Lower leg skin (tissue), 4 donors: ENCODE measurements around the gene CREB1. TPM values are rescaled to one million over a fixed set of nuclear protein-coding genes. Genes with fewer than 3 reads are reported as not detected.

Experiments
- DNase-seq, 2 donors: peaks; one replicate each; pipeline ENCODE4 v3.0.0-alpha.2; 2019; ENCODE audit warnings: low spot score in 2 of 2
- H3K4me3 ChIP-seq: fragments of 200-600 bp; sonication (generic); 2 replicates; pipeline ENCODE4 v1.5.1; 2017; ENCODE audit warnings: mild to moderate bottlenecking, low read depth; ENCODE audit not compliant: poor library complexity, severe bottlenecking
- POLR2A ChIP-seq, 2 donors: fragments of 450-650 bp; IDR thresholded peaks; one replicate each; pipeline ENCODE4 v1.6.1; 2016 to 2017; ENCODE audit warnings: antibody characterized with exemption in 2 of 2, mild to moderate bottlenecking in 1 of 2, moderate library complexity in 1 of 2
- WGBS, 2 donors: methylation state at CpG; one replicate each; pipeline ENCODE4 v1.1.5; 2018; 5-methylcytosine and 5-hydroxymethylcytosine counted together
- intact Hi-C: fragments of 100-400 bp; cut with DNase I; formaldehyde crosslinking; loops from one replicate; pipeline ENCODE4 v1.15.0; 2023; ENCODE audit warnings: low total_unique reads
- total RNA-seq, 4 donors: library from RNA; depleted of rRNA; stranded (reverse); fragments of >200 nt; gene quantifications; one replicate each; pipeline ENCODE4 v1.1.0, GENCODE V29; 2016
- TF ChIP-seq, protein P1 (sequence below), 3 donors: fragments of 450-650 bp; IDR thresholded peaks; one replicate each; pipeline ENCODE4 v1.5.1; 2016; ENCODE audit warnings: antibody characterized with exemption in 3 of 3, mild to moderate bottlenecking in 3 of 3, moderate library complexity in 2 of 3

Gene CREB1
- total RNA-seq, 4 donors from 2014 or later, result 31.9 to 73.0 (median 46.9) TPM

DNA sequence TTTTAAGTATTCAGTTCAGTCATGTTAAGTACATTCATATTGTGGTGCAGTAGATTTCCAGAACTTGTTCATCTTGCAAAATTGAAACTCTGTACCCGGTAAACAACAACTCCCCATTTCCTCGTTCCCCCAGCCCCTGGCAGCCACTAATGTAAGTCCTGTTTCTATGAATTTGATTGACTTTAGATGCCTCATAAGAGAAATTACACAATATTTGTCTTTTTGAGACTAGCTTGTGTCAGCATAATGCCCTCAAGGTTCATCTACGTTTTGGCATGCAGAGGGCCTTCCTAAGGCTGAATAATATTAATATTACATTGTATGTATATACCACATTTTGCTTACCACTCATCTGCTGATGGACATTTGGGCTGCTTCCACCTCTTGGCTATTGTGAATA, 64.5 kb downstream of the CREB1 start:
- DNase-seq, result no peak
- intact Hi-C loops, result no loop called here
- no peak overlapping the region for H3K4me3 ChIP-seq
- TF ChIP-seq, protein P1, sequence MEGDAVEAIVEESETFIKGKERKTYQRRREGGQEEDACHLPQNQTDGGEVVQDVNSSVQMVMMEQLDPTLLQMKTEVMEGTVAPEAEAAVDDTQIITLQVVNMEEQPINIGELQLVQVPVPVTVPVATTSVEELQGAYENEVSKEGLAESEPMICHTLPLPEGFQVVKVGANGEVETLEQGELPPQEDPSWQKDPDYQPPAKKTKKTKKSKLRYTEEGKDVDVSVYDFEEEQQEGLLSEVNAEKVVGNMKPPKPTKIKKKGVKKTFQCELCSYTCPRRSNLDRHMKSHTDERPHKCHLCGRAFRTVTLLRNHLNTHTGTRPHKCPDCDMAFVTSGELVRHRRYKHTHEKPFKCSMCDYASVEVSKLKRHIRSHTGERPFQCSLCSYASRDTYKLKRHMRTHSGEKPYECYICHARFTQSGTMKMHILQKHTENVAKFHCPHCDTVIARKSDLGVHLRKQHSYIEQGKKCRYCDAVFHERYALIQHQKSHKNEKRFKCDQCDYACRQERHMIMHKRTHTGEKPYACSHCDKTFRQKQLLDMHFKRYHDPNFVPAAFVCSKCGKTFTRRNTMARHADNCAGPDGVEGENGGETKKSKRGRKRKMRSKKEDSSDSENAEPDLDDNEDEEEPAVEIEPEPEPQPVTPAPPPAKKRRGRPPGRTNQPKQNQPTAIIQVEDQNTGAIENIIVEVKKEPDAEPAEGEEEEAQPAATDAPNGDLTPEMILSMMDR (IDR thresholded peaks at IDR 0.05), result no peak
- no peak for TF ChIP-seq POLR2A (IDR thresholded peaks at IDR 0.05)
- WGBS, 2 donors, result 70 to 72% methylated on average over 3 of the region's 3 CpGs

DNA sequence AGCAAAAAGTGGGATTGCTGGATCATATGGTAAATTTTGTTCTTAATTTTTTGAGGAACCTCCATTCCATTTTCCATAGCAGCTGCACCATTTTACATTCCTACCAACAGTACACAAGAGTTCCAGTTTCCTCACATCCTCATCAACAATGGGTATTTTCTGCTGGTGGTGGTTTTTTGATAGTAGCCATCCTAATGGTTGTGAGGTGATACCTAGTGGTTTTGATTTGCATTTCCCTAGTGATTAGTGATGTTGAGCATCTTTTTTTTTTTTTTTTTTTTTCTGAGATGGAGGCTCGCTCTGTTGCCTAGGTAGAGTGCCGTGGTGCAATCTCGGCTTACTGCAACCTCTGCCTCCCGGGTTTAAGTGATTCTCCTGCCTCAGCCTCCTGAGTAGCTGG, 65.0 kb downstream of the CREB1 start:
- 97 to 98% methylated on average over 4 of the region's 4 CpGs for WGBS, 2 donors
- intact Hi-C loops, result no loop called here
- no peak overlapping the region for H3K4me3 ChIP-seq
- no peak for TF ChIP-seq POLR2A (IDR thresholded peaks at IDR 0.05)
- TF ChIP-seq, protein P1 (IDR thresholded peaks at IDR 0.05), result no peak
- no peak for DNase-seq

DNA sequence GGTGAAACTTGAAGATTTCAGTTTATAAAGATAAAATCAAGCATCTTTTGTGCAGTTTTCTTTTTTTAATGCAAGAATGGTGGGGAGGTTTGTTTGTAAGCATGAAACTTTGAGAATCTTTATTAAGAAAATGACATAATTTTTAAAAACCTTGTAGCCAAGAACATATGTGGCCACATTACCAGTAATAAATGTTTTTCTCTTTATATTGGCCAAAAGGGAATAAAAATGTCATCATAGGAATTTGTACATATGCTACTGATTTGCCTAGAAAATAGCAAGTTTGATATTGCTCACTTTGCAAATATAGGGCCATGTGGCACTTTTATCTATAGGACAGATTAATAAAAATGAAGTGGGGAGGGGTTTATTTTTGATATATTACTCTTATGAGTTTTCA, 69.9 kb downstream of the CREB1 start:
- no peak for DNase-seq
- TF ChIP-seq, protein P1 (IDR thresholded peaks at IDR 0.05), result no peak
- TF ChIP-seq POLR2A (IDR thresholded peaks at IDR 0.05), result no peak
- no peak overlapping the region for H3K4me3 ChIP-seq
- intact Hi-C loops, result no loop called here

DNA sequence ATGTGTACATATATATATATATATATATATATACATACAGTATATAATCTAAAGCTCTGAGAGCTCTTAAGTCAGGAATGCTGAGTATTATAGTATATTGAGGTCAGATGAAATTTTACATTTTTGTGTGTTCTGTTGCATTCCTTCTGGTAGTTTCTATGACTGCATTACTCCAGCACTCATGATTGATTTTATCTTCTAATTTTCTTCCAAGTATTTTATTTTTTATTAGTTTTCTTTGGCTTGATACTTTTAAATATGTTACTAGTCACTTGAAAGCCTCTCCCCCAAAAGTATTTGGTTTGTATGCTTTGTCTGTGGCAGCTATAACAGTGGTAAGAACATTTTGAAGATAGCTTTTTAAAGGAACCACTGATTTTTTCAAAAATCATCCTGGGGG, 70.5 kb downstream of the CREB1 start:
- DNase-seq, result no peak
- intact Hi-C loops, result no loop called here
- TF ChIP-seq, protein P1 (IDR thresholded peaks at IDR 0.05), result no peak
- TF ChIP-seq POLR2A (IDR thresholded peaks at IDR 0.05), result no peak
- no peak overlapping the region for H3K4me3 ChIP-seq

DNA sequence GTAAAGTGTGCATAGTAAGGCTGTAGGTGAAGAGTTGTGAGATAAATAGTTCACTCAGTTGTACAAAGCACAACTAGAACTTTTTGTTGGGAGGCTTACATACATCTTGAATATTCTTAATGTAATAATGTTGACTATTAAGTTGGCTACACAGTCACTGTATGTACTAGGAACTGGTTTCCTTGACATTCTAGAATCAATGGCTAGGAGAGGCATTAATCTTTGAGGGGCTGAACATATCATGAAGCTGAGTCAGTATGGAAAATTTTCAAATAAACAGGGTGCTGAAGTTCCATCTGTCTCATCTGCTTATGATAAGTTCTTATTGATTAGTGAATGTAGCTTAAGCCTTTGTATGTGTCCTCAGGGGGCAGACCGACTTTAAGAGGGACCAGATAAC, 72.0 kb downstream of the CREB1 start:
- no peak for TF ChIP-seq POLR2A (IDR thresholded peaks at IDR 0.05)
- TF ChIP-seq, protein P1 (IDR thresholded peaks at IDR 0.05), result no peak
- no peak for DNase-seq
- 93 to 95% methylated on average over 1 of the region's 1 CpG for WGBS, 2 donors
- no peak overlapping the region for H3K4me3 ChIP-seq
- intact Hi-C loops, result no loop called here

DNA sequence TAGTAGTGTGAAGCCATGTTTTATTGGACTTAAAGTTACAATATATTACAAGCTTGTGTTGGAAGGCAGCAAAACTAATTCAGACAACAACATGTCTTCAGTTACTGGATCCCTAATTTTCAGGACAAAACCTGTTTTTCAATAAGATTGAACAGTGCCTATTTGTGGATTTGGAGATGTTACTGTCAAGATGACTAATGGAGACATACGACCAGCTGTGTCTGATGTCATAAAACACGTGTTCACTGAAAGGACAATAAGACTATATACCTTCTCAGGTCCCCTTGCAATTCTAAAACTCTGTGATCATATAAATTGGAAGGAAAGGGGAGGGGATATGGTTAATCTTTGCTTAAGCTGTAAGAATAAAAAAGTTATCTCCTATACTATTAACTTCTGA, 73.7 kb downstream of the CREB1 start:
- TF ChIP-seq POLR2A (IDR thresholded peaks at IDR 0.05), result no peak
- TF ChIP-seq, protein P1 (IDR thresholded peaks at IDR 0.05), result no peak
- H3K4me3 ChIP-seq, result no peak overlapping the region
- intact Hi-C loops, result no loop called here
- no peak for DNase-seq
- 27 to 44% methylated on average over 2 of the region's 2 CpGs for WGBS, 2 donors
